ENCODE measurements around the gene MASTL. TPM values are rescaled to one million over a fixed set of nuclear protein-coding genes. Genes with fewer than 3 reads are reported as not detected.

MASTL gene
- total RNA-seq, 2 donors from 2014 or later, result 30.3 to 50.2 TPM

GRCh38 chr10:27197980-27198620 is 42.9 kb downstream of the MASTL start:
- H3K27ac Mint-ChIP-seq, result no peak overlapping the region
- no peak overlapping the region for H3K27ac ChIP-seq (ENCODE audit: low read depth, low read length)

GRCh38 chr10:27203806-27204205 is 48.7 kb downstream of the MASTL start:
- Mint-ChIP-seq H3K27ac (no peak overlapping the region), H3K4me3 (no peak overlapping the region), H3K27me3 (ENCODE audit: insufficient read depth) (no peaks in the 10 kb centered on the region), H3K36me3 (ENCODE audit: low read depth) (peaks cover 38% of the 10 kb centered on the region), H3K9me3 (no peaks in the 10 kb centered on the region), H3K4me1 (no peaks in the 10 kb centered on the region)
- no peaks in the 10 kb centered on the region for H3K9me3 ChIP-seq (ENCODE audit: control insufficient read depth, low read length)
- H3K4me3 ChIP-seq (ENCODE audit: low read length), result no peak overlapping the region
- no peak for TF ChIP-seq CTCF (conservative IDR thresholded peaks at IDR 0.05)
- 89 to 94% methylated on average over 5 of the region's 5 CpGs for WGBS, 2 experiments (ENCODE audit: insufficient coverage in 1 of 2, insufficient read length in 1 of 2)
- no peaks in the 10 kb centered on the region for H3K27me3 ChIP-seq (ENCODE audit: control insufficient read depth, insufficient read depth, low read length, poor library complexity, severe bottlenecking)
- peaks cover 41% of the 10 kb centered on the region for H3K36me3 ChIP-seq (ENCODE audit: control insufficient read depth, insufficient read depth, low read length)
- no peaks in the 10 kb centered on the region for H3K4me1 ChIP-seq (ENCODE audit: control insufficient read depth, insufficient read depth, low read length)
- no peak overlapping the region for H3K27ac ChIP-seq (ENCODE audit: low read depth, low read length)
- DNase-seq, result no peak
- H3K9ac ChIP-seq (ENCODE audit: extremely low read depth, low read length, poor library complexity, severe bottlenecking), result no peak overlapping the region

More at GRCh38 chr10:27197980-27198620, 42.9 kb downstream of the MASTL start:
- H3K4me3 ChIP-seq (ENCODE audit: low read length), result no peak overlapping the region
- no peak for TF ChIP-seq CTCF (conservative IDR thresholded peaks at IDR 0.05)
- Mint-ChIP-seq H3K27me3 (ENCODE audit: insufficient read depth) (no peaks in the 10 kb centered on the region), H3K36me3 (ENCODE audit: low read depth) (peaks cover 19% of the 10 kb centered on the region), H3K9me3 (no peaks in the 10 kb centered on the region), H3K4me1 (no peaks in the 10 kb centered on the region), H3K4me3 (no peak overlapping the region)
- no peaks in the 10 kb centered on the region for H3K4me1 ChIP-seq (ENCODE audit: control insufficient read depth, insufficient read depth, low read length)
- no peak for DNase-seq
- H3K36me3 ChIP-seq (ENCODE audit: control insufficient read depth, insufficient read depth, low read length), result peaks cover 13% of the 10 kb centered on the region
- WGBS, 2 experiments (ENCODE audit: insufficient coverage in 1 of 2, insufficient read length in 1 of 2), result 95% methylated on average over 2 of the region's 2 CpGs; no CpG with 5 or more reads in 1 of the 2 experiments
- no peaks in the 10 kb centered on the region for H3K27me3 ChIP-seq (ENCODE audit: control insufficient read depth, insufficient read depth, low read length, poor library complexity, severe bottlenecking)
- H3K9me3 ChIP-seq (ENCODE audit: control insufficient read depth, low read length), result no peaks in the 10 kb centered on the region
- no peak overlapping the region for H3K9ac ChIP-seq (ENCODE audit: extremely low read depth, low read length, poor library complexity, severe bottlenecking)

GRCh38 chr10:27207350-27207749 is 52.2 kb downstream of the MASTL start:
- H3K27ac Mint-ChIP-seq, result no peak overlapping the region

More at GRCh38 chr10:27207350-27207749, 52.2 kb downstream of the MASTL start:
- Mint-ChIP-seq H3K27me3 (ENCODE audit: insufficient read depth) (no peaks in the 10 kb centered on the region), H3K36me3 (ENCODE audit: low read depth) (peaks cover 35% of the 10 kb centered on the region), H3K4me1 (no peaks in the 10 kb centered on the region), H3K4me3 (no peak overlapping the region), H3K9me3 (no peaks in the 10 kb centered on the region)
- 100% methylated on average over 2 of the region's 2 CpGs; no CpG with 5 or more reads in 1 of the 2 experiments for WGBS, 2 experiments (ENCODE audit: insufficient coverage in 1 of 2, insufficient read length in 1 of 2)
- DNase-seq, result no peak
- Histone ChIP-seq H3K36me3 (ENCODE audit: control insufficient read depth, insufficient read depth, low read length) (peaks cover 58% of the 10 kb centered on the region), H3K9me3 (ENCODE audit: control insufficient read depth, low read length) (no peaks in the 10 kb centered on the region), H3K27me3 (ENCODE audit: control insufficient read depth, insufficient read depth, low read length, poor library complexity, severe bottlenecking) (no peaks in the 10 kb centered on the region), H3K4me3 (ENCODE audit: low read length) (no peak overlapping the region), H3K9ac (ENCODE audit: extremely low read depth, low read length, poor library complexity, severe bottlenecking) (no peak overlapping the region), H3K27ac (ENCODE audit: low read depth, low read length) (no peak overlapping the region), H3K4me1 (ENCODE audit: control insufficient read depth, insufficient read depth, low read length) (no peaks in the 10 kb centered on the region)
- no peak for TF ChIP-seq CTCF (conservative IDR thresholded peaks at IDR 0.05)
